Measurements from ENCODE around the gene TMEM175.

DNA sequence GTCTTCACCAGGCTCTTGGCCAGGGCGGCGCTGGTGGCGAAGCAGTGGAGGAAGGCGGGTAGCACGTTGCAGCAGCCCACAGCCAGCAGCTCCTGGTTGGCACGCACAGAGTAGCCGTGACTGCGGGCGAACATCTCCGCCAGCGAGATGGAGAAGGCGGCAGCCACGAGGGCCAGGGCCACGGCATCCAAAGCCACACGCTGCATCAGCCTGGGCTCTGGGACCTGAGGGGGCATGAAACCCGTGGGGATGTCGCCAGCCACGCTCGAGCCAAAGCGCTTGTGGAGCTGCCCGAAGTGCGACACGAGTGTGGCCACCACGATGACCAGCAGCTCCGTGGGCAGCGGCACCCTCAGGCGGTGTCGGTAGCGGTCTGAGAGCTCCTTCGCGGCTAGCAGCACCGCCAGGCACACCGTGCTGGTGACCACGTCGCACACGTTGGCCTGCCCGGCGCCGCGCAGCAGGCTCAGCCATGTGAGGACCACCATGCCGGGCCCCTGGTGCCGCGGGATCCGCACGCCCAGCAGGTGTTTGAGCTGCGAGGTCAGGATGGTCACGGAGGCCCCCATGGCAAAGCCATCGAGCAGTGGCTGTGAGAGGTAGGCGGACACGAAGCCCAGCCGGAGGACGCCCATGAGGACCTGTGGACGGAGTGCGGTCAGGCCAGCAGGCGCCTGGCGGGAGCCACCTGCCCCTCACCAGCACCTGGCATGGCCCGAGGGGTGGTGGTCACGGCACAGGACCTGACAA, 57.6 kb downstream of the TMEM175 start:
- TF ChIP-seq POLR2A (IDR thresholded peaks at IDR 0.05; ENCODE audit: low read depth, low read length) (no peak), NFE2L2 (IDR thresholded peaks at IDR 0.05; ENCODE audit: low read depth, low read length) (no peak), MAZ (IDR thresholded peaks at IDR 0.05; ENCODE audit: borderline replicate concordance, low read depth, low read length) (no peak)
- TF ChIP-seq, protein P1, sequence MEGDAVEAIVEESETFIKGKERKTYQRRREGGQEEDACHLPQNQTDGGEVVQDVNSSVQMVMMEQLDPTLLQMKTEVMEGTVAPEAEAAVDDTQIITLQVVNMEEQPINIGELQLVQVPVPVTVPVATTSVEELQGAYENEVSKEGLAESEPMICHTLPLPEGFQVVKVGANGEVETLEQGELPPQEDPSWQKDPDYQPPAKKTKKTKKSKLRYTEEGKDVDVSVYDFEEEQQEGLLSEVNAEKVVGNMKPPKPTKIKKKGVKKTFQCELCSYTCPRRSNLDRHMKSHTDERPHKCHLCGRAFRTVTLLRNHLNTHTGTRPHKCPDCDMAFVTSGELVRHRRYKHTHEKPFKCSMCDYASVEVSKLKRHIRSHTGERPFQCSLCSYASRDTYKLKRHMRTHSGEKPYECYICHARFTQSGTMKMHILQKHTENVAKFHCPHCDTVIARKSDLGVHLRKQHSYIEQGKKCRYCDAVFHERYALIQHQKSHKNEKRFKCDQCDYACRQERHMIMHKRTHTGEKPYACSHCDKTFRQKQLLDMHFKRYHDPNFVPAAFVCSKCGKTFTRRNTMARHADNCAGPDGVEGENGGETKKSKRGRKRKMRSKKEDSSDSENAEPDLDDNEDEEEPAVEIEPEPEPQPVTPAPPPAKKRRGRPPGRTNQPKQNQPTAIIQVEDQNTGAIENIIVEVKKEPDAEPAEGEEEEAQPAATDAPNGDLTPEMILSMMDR (conservative IDR thresholded peaks at IDR 0.05; ENCODE audit: low read depth, low read length): no peak
